HepG2 (cell line): Measurements from ENCODE around the gene DDX10. TPM values are rescaled to one million over a fixed set of nuclear protein-coding genes. Genes with fewer than 3 reads are reported as not detected.

Source experiments
- ATAC-seq: fragments of 200-7000 bp; cut with Tn5 transposase; 3 replicates; pipeline ENCODE4 v1.9.1; 2020; ENCODE audit warnings: mild to moderate bottlenecking, moderate library complexity
- BruUV-seq: library from RNA; stranded (reverse); fragments of 400-500 nt; replicated peaks from 2 replicates; lab custom pipeline; 2021; lab: Mats Ljungman, UMichigan
- CTCF ChIA-PET: fragments of 300-600 bp; formaldehyde crosslinking; extraction: SDS; loops from one replicate; lab custom pipeline; 2021; ENCODE audit warnings: low total read pairs, inconsistent platforms, low intra/inter-chr PET ratio; lab: Yijun Ruan, JAX
- POLR2A ChIA-PET: fragments of 350-600 bp; sonication (Branson Sonifier 250); formaldehyde crosslinking; loops from one replicate; lab custom pipeline; 2020; ENCODE audit warnings: antibody characterized with exemption, inconsistent platforms; lab: Yijun Ruan, JAX
- DNase-seq: peaks from one replicate; pipeline ENCODE4 v3.0.0-alpha.2; 2015; ENCODE audit warnings: low spot score
- FAIRE-seq: peaks from 3 replicates; lab custom pipeline; 2011; peaks lifted over from hg19 to GRCh38; lab: Jason Lieb, UNC
- H2AFZ ChIP-seq: one replicate; pipeline ENCODE4 v1.6.1; 2011; ENCODE audit warnings: low read length, inconsistent platforms
- H3K27ac ChIP-seq: fragments of 300-600 bp; 3 replicates; pipeline ENCODE4 v1.8.0; 2011; ENCODE audit warnings: mixed run types, mild to moderate bottlenecking, mixed read lengths, low read length, inconsistent platforms; ENCODE audit not compliant: insufficient read depth; ENCODE audit errors: extremely low read length
- H3K27me3 ChIP-seq, 2 experiments: fragments of 200-600 bp in 1 of 2; 2 replicates in 1 of 2; 3 replicates in 1 of 2; pipeline versions ENCODE4 v1.6.0 to v1.8.0; 2011; ENCODE audit warnings: low read length in 2 of 2, mild to moderate bottlenecking in 2 of 2, moderate library complexity in 2 of 2, inconsistent platforms in 1 of 2; ENCODE audit not compliant: insufficient read depth in 2 of 2, control insufficient read depth in 1 of 2
- H3K36me3 ChIP-seq, 2 experiments: fragments of 200-600 bp in 1 of 2; replicated peaks in 1 of 2; 2 replicates in 1 of 2; 3 replicates in 1 of 2; pipeline versions ENCODE4 v1.5.1 to v1.8.0; 2011; ENCODE audit warnings: low read length in 2 of 2, inconsistent platforms in 1 of 2; ENCODE audit not compliant: insufficient read depth in 2 of 2, control insufficient read depth in 1 of 2
- H3K4me1 ChIP-seq: 2 replicates; pipeline ENCODE4 v1.5.1; 2012; ENCODE audit warnings: low read length, inconsistent platforms; ENCODE audit not compliant: insufficient read depth
- H3K4me2 ChIP-seq: 2 replicates; pipeline ENCODE4 v1.6.0; 2011; ENCODE audit warnings: low read depth, low read length, inconsistent platforms
- H3K4me3 ChIP-seq, 3 experiments: fragments of 200-600 bp in 1 of 3; sonication (generic), shearing (Covaris generic) in 1 of 3; replicated peaks in 1 of 3; 2 replicates each; pipeline ENCODE4 v1.5.1; 2011 to 2016; ENCODE audit warnings: low read length in 3 of 3, inconsistent platforms in 2 of 3, low read depth in 2 of 3, mild to moderate bottlenecking in 2 of 3, control low read depth in 1 of 3, mixed read lengths in 1 of 3; ENCODE audit not compliant: insufficient read depth in 1 of 3
- H3K79me2 ChIP-seq: one replicate; pipeline ENCODE4 v1.6.1; 2011; ENCODE audit warnings: low read length, inconsistent platforms; ENCODE audit not compliant: insufficient read depth
- H3K9ac ChIP-seq: 2 replicates; pipeline ENCODE4 v1.6.0; 2011; ENCODE audit warnings: mild to moderate bottlenecking, low read depth, low read length, inconsistent platforms; ENCODE audit not compliant: insufficient read depth
- H3K9me3 ChIP-seq: 2 replicates; pipeline ENCODE4 v1.5.1; 2012; ENCODE audit warnings: mild to moderate bottlenecking, low read length
- H4K20me1 ChIP-seq: 2 replicates; pipeline ENCODE4 v1.6.0; 2011; ENCODE audit warnings: inconsistent platforms, mild to moderate bottlenecking, low read length, moderate library complexity; ENCODE audit not compliant: insufficient read depth
- ASH2L ChIP-seq: fragments of 300-600, 200-600 bp; sonication (generic); IDR thresholded peaks from 2 replicates; pipeline ENCODE4 v1.7.0; 2017; ENCODE audit warnings: low read depth, mild to moderate bottlenecking, moderate library complexity, mixed read lengths, low read length; ENCODE audit not compliant: insufficient read length
- CBFB ChIP-seq: sonication (generic); formaldehyde crosslinking; IDR thresholded peaks from 2 replicates; pipeline ENCODE4 v1.4.0; 2020; ENCODE audit warnings: missing genetic modification reagents
- E2F5 ChIP-seq: sonication (generic); formaldehyde crosslinking; conservative IDR thresholded peaks from 2 replicates; pipeline ENCODE4 v1.4.0; 2020; ENCODE audit warnings: missing genetic modification reagents
- ETS1 ChIP-seq: sonication (generic); formaldehyde crosslinking; IDR thresholded peaks from 2 replicates; pipeline ENCODE4 v1.4.0; 2020; ENCODE audit warnings: missing genetic modification reagents
- FOSL1 ChIP-seq: sonication (generic); formaldehyde crosslinking; IDR thresholded peaks from 2 replicates; pipeline ENCODE4 v1.9.0; 2021; ENCODE audit warnings: missing genetic modification reagents, borderline replicate concordance
- HOXA3 ChIP-seq: sonication (generic); formaldehyde crosslinking; IDR thresholded peaks from 2 replicates; pipeline ENCODE4 v1.5.0; 2020; ENCODE audit warnings: missing genetic modification reagents
- RAD21 ChIP-seq: fragments of 450-650 bp; formaldehyde crosslinking; IDR thresholded peaks from 2 replicates; pipeline ENCODE4 v1.5.0; 2020; ENCODE audit warnings: mild to moderate bottlenecking
- ZBTB8A ChIP-seq: sonication (generic); formaldehyde crosslinking; IDR thresholded peaks from 2 replicates; pipeline ENCODE4 v1.4.0; 2020; ENCODE audit warnings: mild to moderate bottlenecking, low read depth, missing genetic modification reagents, borderline replicate concordance
- ZNF30 ChIP-seq: sonication (generic); formaldehyde crosslinking; IDR thresholded peaks from 2 replicates; pipeline ENCODE4 v1.5.0; 2020; ENCODE audit warnings: mild to moderate bottlenecking, missing genetic modification reagents
- ZNF644 ChIP-seq: IDR thresholded peaks from 2 replicates; pipeline ENCODE4 v1.6.1; 2016; ENCODE audit warnings: low read depth
- WGBS: methylation state at CpG from one replicate; pipeline ENCODE4 v1.1.6; 2017; ENCODE audit warnings: low lambda C conversion rate; 5-methylcytosine and 5-hydroxymethylcytosine counted together
- in situ Hi-C: cut with HindIII; loops from 2 replicates; pipeline ENCODE4 v1.10.0; 2017; ENCODE audit warnings: low pct_unique_long_range_greater_than_20kb; ENCODE audit not compliant: extremely low pct_ligation_motif_present
- intact Hi-C: fragments of 100-400 bp; cut with micrococcal nuclease; formaldehyde crosslinking; loops from one replicate; pipeline ENCODE4 v1.10.0; 2022; ENCODE audit not compliant: unreplicated experiment
- polyA plus RNA-seq, 8 experiments: library from polyadenylated mRNA; depleted of rRNA in 3 of 8; stranded (reverse) in 7 of 8; unstranded in 1 of 8; fragments of >200 nt; fragmentation: Illumina TruSeq in 4 of 8; extraction: Trizol in 4 of 8; gene quantifications; 2 replicates each; pipeline versions ENCODE4 v1.2.1 to v1.2.3, GENCODE V29; 2011 to 2016; ENCODE audit warnings: low read depth in 4 of 8, missing spikeins in 1 of 8, mixed read lengths in 1 of 8; ENCODE audit not compliant: insufficient read depth in 1 of 8
- total RNA-seq, 5 experiments: library from RNA; depleted of rRNA; stranded (reverse); fragments of >200 nt; fragmentation: Illumina TruSeq; extraction: Trizol; gene quantifications; 2 replicates each; pipeline ENCODE4 v1.2.3, GENCODE V29; 2016; ENCODE audit warnings: low read depth in 1 of 5

DDX10 gene
- total and polyA plus RNA-seq, 2 of the 13 experiments (the other 11 are each of a cell fraction or from before 2014, with no cell fraction given) = 17.0 to 32.0 TPM

GRCh38 chr11:108751444-108751843, 86.6 kb downstream of the DDX10 start:
- peaks cover 6% of the 10 kb centered on the region for H3K4me1 ChIP-seq
- POLR2A ChIA-PET = no interaction called here
- H3K9me3 ChIP-seq = no peaks in the 10 kb centered on the region
- in situ Hi-C loops (no loop called here), intact Hi-C loops (no loop called here)
- DNase-seq (no peak), FAIRE-seq (no peak), ATAC-seq (no peak)
- H3K27ac ChIP-seq = no peak overlapping the region
- 94% methylated on average over 4 of the region's 4 CpGs for WGBS
- H4K20me1 ChIP-seq = no peaks in the 10 kb centered on the region
- H3K79me2 ChIP-seq = no peaks in the 10 kb centered on the region
- CTCF ChIA-PET = no interaction called here
- no TSS peak for BruUV-seq
- H3K4me2 ChIP-seq = no peak overlapping the region
- no peaks in the 10 kb centered on the region for H3K36me3 ChIP-seq
- no peak overlapping the region for H3K9ac ChIP-seq
- H2AFZ ChIP-seq = no peak overlapping the region
- TF ChIP-seq ZBTB8A (CRISPR knock-in tag) = no peak
- no peak for TF ChIP-seq HOXA3 (CRISPR knock-in tag)
- no peak for TF ChIP-seq CBFB
- no peak for TF ChIP-seq E2F5
- TF ChIP-seq ZNF644 = no peak
- no peaks in the 10 kb centered on the region for H3K27me3 ChIP-seq
- no peak overlapping the region for H3K4me3 ChIP-seq

- no peaks in the 10 kb centered on the region for H3K36me3 ChIP-seq
- no peak for FAIRE-seq
- no peaks in the 10 kb centered on the region for H3K9me3 ChIP-seq
- no peak for ATAC-seq
- intact Hi-C loops = loop anchor here (1.0 kb wide), 1 partner anchor 14 kb away; no protein-coding TSS in a partner anchor
- no peak overlapping the region for H2AFZ ChIP-seq
- H3K27ac ChIP-seq = no peak overlapping the region
- no peaks in the 10 kb centered on the region for H3K79me2 ChIP-seq
- ChIA-PET CTCF (no interaction called here), POLR2A (no interaction called here)
- DNase-seq = no peak
- no peak overlapping the region for H3K9ac ChIP-seq
- no peaks in the 10 kb centered on the region for H3K27me3 ChIP-seq
- no peak for TF ChIP-seq RAD21 (CRISPR knock-in tag)
- no peak for TF ChIP-seq ETS1 (CRISPR knock-in tag)
- no peak for TF ChIP-seq FOSL1 (CRISPR knock-in tag)
- no peak for TF ChIP-seq ASH2L
- no peak for TF ChIP-seq ZNF30 (CRISPR knock-in tag)
- no peak overlapping the region for H3K4me3 ChIP-seq
- BruUV-seq = no TSS peak
- H3K4me2 ChIP-seq = no peak overlapping the region
- in situ Hi-C loops = no loop called here
- no peaks in the 10 kb centered on the region for H4K20me1 ChIP-seq
- H3K4me1 ChIP-seq = peaks cover 15% of the 10 kb centered on the region
Measured at GRCh38 chr11:108752297-108752751, 87.5 kb downstream of the DDX10 start.
